ENCODE measurements around the gene FAM209A. TPM values are rescaled to one million over a fixed set of nuclear protein-coding genes. Genes with fewer than 3 reads are reported as not detected.
"Not testable (repeated sequence)": the region's sequence is repeated elsewhere in the genome, so short reads cannot be mapped to it uniquely, and the experiment has no call there.

The FAM209A gene, protein sequence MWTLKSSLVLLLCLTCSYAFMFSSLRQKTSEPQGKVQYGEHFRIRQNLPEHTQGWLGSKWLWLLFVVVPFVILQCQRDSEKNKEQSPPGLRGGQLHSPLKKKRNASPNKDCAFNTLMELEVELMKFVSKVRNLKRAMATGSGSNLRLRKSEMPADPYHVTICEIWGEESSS
- polyA plus RNA-seq (2013, experiment 1 of 2; ENCODE audit: insufficient read length), result not detected
- polyA plus RNA-seq (2013, experiment 2 of 2; ENCODE audit: insufficient read length), result not detected

DNA sequence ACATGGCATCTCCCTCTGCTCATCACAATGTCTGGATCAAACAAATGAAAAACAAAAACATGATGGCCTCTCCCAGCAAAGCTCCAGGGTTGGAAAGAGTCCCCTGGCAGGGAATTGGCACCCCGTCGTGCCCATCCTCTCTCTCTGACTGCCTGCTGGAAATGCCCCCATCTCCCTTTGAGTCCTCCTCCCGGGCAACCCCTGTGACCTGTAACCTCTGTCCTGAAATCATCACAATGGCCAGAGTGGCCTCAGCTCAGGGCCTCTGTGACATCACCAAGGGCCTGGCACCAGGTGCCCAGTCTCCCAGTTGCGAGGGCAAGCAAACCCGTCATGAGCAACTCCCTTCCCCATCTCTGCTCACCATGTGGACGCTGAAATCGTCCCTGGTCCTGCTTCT lies at the start of gene FAM209A:
TSS of gene FAM209A (plus strand) at position 301 of the 400 bp plus-strand sequence. CDS start at position 366, 65 bp downstream.
- not testable (repeated sequence) for DNase-seq

DNA sequence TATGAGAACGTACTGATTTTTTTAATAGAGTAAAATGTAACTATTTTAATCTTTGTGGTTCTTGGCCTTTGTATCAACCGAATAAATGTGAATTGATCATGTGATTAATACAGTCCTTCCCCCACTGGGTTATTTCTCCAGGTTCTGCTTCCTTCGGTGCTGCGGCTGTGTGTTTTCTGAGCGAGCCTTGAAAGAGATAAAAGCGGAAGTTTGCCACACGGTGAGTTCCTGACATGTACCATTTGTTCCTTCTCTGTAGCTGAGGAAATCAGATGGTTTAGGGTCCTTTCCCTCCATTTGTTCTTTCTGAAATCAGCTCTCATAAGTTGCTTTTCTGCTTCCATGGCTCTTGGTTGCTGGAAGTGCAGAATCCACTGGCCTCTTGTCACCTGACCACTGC lies 40.6 kb upstream of the FAM209A start:
- DNase-seq, result no peak

DNA sequence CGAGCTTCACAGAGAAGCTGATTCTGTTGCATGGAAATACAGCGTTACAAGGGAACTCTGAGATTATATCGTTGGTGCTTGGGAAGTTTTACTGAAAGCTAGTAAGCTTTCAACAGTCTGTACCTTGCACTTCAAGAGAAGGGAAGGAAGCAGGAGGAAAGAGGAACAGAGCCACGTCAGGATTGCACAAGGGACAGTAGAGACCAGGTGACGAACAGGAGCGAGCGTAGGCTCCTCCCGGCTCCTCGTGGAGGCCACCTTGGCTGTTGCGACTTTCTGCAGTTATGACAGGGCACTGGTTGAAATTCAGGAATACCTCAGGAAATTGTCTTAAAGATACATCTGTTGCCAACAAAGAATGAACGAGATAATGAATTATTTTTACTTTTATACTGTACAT lies 37.3 kb upstream of the FAM209A start:
- no peak for DNase-seq

DNA sequence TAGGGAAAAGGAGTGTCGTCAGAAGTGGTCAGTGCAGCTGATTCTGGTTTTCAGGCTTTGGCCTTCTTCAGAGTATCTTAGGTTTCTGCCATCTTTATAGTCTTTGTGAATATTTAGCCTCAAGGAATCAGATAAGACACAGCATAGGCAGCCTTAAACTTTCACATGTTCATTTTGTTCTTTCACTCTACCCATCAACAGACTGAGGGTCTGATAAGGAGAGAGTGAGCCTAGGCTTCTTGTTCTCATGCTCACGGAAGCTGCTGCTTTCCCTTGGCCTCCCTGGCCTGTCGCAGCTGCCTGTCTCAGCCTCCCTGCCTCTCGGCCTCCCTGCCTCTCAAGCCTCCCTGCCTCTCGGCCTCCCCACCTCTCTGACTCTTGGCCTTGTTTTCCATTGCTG lies 36.0 kb upstream of the FAM209A start:
- no peak for DNase-seq

DNA sequence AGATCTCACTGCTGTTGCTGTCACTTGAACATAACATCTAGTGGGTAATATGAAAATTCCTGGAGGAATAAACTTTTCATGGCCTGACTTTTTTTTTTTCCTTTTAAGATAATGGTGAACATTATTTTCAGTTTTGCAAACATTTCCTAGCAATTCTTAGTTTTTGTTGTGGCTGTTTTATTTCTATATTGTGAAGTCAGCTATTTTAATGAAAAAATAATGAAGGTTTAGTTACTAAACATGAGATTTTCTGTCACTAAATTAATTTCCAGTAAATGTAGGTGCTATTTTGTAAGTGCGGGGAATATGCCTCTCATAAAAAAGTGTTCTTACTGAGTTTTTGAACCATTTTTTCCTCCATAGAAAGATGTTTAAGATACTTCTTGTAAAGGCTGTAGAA lies 23.4 kb upstream of the FAM209A start:
- DNase-seq, result no peak

DNA sequence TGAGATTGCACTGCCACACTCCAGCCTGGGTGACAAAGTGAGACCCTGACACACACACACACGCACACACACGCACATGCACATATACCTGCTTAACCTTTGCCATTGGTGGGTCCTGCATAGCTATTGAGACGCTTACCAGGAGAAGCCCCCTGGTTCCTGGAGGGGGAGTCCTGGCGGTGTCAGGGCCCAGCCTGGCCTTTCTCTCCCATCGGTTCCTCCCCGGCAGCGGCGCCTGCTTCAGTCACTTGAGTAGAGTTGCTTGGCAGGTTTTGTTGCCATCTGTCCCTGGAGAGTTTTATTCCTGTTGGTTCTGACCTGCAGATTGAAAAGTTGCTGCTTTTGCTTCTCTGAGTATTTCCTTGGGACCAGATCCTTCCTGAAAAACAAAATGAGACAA lies 20.6 kb upstream of the FAM209A start:
- no peak for DNase-seq

DNA sequence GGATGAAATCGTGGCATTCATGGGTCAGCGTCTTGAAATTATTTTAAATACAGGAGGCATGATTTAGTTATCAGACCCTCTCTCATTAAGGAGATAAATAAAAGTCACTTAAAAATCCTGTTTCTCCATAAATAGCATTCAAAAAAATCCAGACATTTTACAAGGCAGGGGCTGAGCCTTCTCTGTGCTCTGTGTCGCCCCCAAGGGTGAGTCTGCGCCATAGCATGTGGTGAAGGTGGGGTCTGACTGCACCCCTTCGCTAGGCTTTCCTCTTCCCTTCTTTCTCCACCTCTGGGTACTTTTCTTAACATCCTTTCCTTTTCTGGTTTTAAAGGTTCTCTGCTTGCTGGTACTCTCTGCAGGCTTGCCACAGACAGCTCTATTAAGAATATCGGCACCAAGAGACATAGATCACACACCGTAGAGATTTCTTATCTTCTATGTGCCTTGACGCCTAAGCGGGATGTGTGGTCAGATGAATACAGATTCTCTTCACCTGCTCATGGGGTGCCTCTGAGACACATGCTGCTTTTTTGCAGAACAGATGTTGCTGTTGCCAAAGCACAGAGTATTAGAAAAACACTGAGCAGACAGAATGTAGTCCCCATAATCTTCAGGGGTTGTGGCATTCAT lies 20.1 kb upstream of the FAM209A start:
- no peak for DNase-seq

DNA sequence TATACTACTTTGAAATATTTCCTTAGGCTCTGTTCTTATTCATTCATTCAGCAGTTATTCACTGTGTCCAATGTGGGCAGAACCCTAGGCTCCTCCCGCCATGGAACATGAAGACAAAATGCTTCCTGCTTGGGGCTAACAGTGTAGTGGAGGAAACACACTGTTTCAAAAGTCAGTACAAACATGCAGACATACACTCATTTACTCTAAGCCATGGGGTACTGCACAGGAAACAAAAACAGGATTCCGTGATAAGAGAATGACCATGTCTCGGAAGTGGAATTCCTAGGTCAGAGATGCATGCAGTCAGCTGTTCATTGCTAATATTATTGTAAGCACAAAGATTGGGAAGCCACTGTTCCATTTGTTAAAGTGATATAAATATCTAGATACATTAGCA lies 18.4 kb upstream of the FAM209A start:
- DNase-seq, result no peak

DNA sequence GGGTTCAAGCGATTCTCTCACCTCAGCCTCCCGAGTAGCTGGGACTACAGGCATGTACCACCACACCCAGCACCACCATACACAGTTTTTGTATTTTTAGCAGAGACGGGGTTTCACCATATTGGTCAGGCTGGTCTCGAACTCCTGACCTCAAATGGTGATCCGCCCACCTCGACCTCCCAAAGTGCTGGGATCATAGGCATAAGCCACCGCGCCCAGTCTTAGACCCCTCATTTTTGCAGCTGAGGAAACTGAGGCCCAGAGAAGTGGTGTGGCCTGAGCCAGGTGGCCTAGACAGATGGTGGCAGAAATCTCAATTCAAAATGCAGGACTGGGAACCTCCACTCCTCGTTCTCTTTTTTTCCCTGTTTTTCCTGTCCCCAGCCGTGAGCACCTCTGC lies 12.6 kb upstream of the FAM209A start:
- DNase-seq, result no peak

DNA sequence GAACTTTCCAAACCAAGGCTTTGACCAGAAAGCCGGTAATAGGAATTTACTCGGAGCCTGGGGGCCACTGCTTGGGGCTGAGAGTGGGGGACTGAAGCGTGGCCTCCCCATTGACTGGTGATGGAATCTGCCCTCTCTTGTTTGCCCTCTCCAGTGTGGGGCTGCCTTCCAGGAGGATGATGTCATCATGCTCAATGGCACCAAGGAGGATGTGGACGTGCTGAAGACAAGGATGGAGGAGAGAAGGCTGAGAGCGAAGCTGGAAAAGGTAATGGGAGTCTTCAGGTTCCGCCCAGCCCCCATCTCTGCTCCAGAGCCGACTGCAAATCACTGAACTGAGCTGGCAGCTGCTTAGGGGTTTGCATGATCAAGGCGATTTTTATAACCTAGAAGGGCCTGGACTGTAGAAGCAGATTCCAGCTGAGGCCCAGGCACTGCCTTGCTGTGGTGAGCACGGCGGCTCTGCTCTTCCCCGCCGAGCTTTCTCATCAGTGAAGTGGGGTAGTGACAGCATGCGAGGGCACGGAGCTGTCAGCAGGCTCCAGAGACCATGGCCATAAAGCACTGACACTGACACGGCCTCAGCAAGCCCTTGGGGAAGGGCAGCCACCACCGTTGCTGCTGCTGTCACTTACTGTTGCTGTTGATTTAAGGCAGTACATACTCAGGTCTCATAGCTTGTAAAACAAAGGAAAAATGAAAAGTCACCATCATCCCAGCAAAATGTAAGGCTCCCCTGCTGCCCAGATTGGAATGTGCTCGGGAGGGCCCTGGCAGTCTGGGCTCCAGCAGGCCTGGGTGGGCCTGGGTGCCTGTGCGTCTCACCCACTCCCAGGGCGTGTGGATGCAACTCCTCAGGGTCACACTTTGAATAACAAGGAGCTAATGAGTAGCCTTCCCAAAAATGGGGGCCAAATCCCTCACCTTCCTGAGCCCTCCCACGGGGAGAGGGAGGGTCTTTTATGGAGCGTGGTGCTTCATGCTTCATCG lies 11.1 kb upstream of the FAM209A start:
- peak; percentile 6 for DNase-seq

DNA sequence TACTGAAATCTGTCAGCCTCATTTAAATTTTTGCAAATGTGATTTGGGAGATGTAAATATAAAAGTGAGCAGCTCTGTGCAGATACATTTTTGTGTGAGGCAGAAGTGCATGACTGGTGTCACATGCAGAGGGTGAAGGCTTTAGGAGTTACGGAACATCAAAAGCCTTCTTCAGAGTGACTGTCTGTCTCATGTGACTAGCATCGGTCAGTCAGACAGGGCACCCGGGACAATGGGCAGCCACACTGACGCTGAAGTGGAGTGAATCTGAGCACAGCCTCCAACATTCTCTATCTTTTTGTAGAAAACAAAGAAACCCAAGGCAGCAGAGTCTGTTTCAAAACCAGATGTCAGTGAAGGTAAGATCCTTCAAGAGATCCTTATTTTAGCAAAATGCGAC lies 7.9 kb upstream of the FAM209A start:
- no peak for DNase-seq

DNA sequence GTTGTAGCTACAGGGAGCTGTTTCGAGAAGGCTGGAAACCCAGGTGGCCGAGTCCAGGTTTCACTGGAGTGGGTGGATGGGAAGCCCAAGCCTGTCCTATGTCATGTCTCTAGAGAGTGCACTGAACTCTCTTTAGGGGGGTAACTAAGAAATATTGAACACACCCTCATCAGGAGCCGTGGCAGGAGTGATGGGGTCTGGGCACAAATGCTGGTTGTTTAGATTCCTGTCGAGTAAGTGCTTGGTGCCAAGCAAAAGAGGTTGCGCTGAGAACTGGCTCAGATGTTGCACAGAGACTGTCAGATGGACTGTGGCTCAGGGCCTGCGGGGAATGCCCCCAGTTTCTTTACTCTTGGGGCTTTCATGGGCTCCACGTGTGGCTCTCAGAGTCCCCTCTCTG lies 7.3 kb upstream of the FAM209A start:
- DNase-seq, result no peak

DNA sequence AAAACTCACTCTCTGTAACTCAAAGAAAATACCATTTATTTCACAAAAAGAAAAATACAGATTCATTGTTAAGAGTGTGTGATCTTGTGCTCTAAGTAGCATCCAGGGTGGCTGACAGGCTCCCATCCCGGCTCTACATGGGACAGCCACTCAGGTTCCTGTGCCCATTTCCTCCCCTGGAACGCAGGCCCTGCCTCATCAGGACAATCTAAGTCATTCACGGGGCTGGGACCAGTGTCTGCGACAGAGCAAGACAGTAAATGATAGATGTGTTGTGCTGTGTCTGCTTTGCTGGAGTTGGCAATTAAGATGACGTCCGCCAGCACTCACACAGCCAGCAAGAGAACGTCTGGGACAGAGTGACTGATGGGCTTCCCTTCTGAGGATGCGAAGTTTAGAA lies 6.9 kb upstream of the FAM209A start:
- DNase-seq, result no peak

DNA sequence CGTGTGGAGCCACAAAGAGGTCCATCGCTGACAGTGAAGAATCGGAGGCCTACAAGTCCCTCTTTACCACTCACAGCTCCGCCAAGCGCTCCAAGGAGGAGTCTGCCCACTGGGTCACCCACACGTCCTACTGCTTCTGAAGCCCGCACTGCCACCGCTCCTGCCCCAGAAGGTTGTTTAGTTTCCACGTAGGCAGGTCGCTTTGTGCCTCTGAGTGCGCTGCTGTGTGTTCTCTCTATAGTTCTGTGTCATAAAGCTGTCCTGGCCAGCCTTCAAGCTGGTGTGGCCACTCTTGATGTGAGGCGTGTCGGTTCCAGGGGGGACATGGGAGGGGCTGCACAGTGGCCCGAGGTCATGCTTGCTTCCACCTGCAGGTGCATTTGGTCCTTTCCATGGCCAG lies 6.4 kb upstream of the FAM209A start:
- no peak for DNase-seq

DNA sequence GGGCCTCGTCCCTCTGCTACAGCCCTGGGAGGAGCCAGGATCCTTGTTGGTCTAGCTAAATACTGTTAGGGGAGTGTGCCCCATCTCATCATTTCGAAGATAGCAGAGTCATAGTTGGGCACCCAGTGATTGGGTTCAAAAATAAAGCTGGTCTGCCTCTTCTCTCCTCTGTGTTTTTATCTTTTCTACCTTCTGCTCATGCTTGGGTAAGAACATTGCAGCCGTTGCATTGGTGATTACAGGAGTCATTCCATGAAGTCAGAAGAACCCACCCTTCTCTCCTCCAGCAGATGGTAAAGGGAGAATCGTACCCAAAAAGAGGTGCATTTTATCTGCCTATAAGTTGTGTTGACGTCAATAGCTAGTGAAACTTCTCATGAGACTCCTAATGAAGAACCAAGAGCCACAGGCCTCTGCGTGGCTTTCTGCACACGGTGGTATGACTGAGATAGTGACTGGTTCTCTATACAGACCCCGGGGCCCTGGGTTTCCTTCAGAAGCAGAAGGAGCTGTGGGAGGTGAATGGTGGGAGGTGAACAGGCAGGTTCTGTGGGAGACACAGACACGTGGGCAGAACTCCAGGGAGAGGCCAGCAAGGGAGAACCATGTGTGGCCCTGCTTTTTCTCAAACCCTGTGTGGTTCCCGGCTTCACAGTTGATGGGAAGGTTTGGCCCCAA lies 5.7 kb upstream of the FAM209A start:
- no peak for DNase-seq

DNA sequence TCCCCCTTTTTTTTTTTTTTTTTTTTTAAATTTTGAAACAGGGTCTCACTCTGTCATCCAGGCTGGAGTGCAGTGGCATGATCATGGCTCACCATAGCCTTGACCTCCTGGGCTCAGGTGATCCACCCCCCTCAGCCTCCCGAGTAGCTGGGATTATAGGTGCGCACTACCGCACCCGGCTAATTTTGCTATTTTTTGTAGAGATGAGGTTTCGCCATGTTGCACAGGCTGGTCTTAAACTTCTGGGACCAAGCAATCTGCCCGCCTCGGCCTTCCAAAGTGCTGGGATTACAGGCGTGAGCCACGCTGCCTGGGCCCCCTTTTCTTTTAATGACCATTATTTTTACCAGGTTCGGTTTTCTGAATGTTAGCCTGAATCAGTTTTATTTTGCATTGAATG lies 5.0 kb upstream of the FAM209A start:
- DNase-seq, result no peak

DNA sequence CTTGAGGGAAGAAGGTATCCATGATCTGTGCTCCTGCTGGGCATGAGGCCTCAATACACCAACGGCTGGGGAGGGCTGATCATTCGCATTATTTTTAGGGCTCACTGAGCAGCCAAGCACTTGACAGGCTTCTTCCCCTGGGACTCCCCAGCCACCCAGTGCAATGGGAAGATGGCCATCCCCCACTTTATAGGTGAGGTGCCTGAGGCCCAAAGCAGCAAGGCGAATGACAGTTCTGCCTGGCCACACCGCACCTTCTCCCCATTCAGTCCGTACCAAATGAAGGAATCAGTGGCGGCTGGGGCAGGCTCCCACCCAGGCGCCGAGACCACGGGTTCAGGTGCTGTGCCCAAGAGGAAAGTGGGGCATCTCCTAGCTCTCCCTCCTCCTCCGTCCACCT lies 4.4 kb upstream of the FAM209A start:
- no peak for DNase-seq

DNA sequence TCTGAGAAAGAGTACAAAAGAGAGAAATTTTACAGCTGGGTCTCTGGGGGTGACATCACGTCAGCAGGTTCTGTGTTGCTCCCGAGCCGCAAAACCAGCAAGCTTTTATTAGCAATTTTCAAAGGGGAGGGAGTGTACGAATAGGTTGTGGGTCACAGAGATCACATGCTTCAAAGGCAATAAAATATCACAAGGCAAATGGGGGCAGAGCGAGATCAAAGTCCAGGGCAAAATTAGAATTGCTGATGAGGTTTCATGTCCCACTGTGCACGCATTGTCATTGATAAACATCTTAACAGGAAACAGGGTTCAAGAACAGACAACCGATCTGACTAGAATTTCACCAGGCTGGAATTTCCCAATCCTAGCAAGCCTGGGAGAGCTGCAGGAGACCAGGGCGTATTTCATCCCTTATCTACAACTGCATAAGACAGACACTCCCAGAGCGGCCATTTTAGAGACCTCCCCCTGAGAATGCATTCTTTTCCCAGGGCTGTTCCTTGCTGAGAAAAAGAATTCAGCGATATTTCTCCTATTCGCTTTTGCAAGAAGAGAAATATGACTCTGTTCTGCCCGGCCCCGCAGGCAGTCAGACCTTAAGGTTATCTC lies 3.7 kb upstream of the FAM209A start:
- DNase-seq, result not testable (repeated sequence)

DNA sequence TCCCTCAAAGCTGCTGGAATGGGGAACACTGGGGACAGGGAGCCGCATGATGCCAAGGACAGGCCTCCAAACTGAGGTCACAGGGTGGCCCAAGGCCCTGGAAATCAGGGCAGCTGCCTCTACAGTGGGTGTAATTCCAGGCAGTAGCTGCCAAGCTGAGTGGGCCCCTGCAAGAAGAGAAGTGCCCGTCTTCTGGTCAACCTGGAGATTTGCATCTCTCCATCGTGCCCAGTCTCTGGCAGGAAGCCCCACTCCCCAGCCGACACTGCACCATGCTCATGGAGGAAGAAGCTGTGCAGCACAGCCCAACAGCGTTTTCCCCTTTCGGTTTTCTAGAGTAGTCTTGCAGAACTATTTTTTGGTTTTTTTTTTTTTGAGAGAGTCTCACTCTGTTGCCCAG lies 2.2 kb upstream of the FAM209A start:
- no peak for DNase-seq

DNA sequence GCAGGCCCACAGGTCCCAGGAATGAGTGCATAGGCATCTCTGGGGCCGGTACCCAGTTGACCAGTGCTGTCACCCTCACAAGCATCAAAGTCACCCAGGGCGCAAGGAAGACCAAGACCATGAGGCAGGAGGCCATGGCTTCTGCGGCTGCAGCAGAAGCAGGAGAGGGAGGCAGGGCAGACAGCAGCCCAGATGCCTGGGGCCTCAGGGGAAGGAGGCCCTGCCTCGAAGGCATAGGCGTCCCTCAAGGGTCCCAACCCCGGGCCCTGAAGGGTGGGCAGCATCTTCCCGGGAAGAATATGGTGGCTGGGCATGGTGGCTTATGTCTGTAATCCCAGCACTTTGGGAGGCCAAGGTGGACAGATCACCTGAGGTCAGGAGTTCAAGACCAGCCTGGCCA lies 3.0 kb downstream of the FAM209A start:
- no peak for DNase-seq

DNA sequence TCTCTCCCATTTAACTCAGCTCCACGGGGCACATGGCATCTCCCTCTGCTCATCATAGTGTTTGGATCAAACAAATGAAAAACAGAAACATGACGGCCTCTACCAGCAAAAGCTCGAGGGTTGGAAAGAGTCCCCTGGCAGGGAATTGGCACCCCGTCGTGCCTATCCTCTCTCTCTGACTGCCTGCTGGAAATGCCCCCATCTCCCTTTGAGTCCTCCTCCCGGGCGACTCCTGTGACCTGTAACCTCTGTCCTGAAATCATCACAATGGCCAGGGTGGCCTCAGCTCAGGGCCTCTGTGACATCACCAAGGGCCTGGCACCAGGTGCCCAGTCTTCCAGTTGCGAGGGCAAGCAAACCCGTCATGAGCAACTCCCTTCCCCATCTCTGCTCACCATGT lies 8.4 kb downstream of the FAM209A start, which contains the start of gene FAM209B:
TSS of gene FAM209B (plus strand) at position 301 of the 400 bp plus-strand sequence. CDS start at position 397, 96 bp downstream.
- not testable (repeated sequence) for DNase-seq

DNA sequence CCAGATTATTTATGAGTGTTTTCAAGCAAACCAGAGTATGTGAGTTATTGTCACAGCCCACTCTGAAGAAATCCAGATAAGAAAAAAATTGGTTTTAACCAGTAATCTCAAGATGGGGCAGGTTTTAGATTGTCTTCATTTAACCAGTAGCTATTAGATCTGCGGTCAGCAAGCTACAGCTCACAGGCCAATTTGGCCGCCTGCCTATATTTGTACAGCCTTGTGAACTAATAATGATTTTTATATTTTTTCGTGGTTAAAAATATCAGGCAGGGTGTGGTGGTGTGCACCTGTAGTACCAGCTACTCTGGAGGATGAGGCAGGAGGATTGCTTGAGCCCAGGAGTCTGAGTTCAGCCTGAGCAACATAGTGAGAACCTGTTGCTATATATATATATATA lies 13.5 kb downstream of the FAM209A start:
- no peak for DNase-seq

Measured in fibroblast of skin of scalp (primary cell).